Body of pancreas (tissue), 4 donors: ENCODE data around the gene KRTAP6-1.

ENCODE experiments used
- POLR2A ChIP-seq, 3 donors: fragments of 450-650 bp; IDR thresholded peaks; one replicate each; pipeline ENCODE4 v1.6.1; 2016; ENCODE audit warnings: antibody characterized with exemption in 3 of 3, mild to moderate bottlenecking in 2 of 3
- TF ChIP-seq, protein P1 (sequence below), 7 experiments: fragments of 450-650 bp in 4 of 7; fragments of 200-600 bp in 3 of 7; sonication (generic) in 3 of 7; IDR thresholded peaks; one replicate each; pipeline ENCODE4 v1.5.1; 2016 to 2019; ENCODE audit warnings: antibody characterized with exemption in 7 of 7

DNA sequence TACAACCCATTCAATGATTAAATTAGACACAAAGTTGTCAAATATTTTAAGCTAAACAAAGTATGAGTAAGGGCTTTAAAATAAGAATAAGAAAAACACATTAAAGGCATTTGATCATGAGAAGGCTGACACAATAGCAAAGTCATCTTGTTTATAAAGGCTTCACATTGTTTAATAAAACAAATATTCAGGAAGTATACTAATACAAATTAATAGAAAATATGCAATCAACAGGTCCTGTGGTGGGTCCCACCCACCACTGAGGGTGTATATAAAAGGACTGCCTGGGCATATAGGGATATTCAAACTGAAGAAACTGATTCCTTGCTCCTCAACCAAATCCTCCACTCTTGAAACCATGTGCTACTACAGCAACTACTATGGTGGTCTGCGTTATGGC, 21.2 kb upstream of the KRTAP6-1 start, which contains the start of gene KRTAP20-2:
- TF ChIP-seq POLR2A (IDR thresholded peaks at IDR 0.05): no peak
- TF ChIP-seq, protein P1, sequence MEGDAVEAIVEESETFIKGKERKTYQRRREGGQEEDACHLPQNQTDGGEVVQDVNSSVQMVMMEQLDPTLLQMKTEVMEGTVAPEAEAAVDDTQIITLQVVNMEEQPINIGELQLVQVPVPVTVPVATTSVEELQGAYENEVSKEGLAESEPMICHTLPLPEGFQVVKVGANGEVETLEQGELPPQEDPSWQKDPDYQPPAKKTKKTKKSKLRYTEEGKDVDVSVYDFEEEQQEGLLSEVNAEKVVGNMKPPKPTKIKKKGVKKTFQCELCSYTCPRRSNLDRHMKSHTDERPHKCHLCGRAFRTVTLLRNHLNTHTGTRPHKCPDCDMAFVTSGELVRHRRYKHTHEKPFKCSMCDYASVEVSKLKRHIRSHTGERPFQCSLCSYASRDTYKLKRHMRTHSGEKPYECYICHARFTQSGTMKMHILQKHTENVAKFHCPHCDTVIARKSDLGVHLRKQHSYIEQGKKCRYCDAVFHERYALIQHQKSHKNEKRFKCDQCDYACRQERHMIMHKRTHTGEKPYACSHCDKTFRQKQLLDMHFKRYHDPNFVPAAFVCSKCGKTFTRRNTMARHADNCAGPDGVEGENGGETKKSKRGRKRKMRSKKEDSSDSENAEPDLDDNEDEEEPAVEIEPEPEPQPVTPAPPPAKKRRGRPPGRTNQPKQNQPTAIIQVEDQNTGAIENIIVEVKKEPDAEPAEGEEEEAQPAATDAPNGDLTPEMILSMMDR (IDR thresholded peaks at IDR 0.05): no peak
